ENCODE results near the gene RMRP. TPM values are rescaled to one million over a fixed set of nuclear protein-coding genes. Genes with fewer than 3 reads are reported as not detected.
A peak's percentile ranks its signal among the peaks of the same experiment; 100 is the strongest.
"Not testable (repeated sequence)": the region's sequence is repeated elsewhere in the genome, so short reads cannot be mapped to it uniquely, and the experiment has no call there.

The RMRP gene
- total RNA-seq, 1 donor from 2014 or later, result 5,792 TPM

DNA sequence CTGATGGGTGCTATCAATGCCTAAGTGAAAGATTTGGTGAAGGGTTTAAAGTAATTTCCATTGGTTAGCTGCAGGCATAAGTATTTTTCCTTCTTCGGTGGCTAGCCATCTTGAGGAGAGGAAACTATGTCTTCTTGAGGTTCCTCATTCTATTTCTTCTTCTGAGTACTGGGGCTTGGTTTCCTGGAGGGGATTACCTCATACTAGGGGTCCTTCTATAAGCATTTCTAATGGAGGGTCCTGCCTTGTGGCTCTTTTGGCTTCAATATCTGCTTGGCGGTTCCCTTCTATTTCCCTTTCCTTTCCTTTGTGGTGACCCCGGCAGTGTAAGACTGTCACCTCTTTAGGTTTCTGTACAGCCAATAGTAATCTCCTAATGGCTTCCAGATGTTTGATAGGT lies 16.3 kb downstream of the RMRP start:
- not testable (repeated sequence) for DNase-seq (ENCODE audit: low read depth)

DNA sequence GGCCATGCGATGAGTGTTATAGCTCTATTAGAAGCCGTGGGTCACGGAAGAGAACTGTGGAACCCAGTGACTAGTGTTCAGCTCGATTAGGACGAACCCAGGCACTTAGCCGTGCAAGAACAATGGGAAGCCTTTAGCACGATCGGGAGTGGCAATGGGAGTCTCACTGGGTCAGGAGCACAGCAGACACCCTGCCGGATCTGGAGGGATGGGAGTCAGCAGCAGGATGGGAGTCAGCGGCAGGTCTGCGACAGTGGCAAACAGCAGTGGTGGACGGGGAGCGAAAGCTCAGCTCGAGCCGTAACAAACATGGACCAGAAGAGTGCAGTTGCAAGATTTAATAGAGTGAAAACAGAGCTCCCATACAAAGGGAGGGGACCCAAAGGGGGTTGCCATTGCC lies 17.4 kb downstream of the RMRP start:
- DNase-seq (ENCODE audit: low read depth), result not testable (repeated sequence)

DNA sequence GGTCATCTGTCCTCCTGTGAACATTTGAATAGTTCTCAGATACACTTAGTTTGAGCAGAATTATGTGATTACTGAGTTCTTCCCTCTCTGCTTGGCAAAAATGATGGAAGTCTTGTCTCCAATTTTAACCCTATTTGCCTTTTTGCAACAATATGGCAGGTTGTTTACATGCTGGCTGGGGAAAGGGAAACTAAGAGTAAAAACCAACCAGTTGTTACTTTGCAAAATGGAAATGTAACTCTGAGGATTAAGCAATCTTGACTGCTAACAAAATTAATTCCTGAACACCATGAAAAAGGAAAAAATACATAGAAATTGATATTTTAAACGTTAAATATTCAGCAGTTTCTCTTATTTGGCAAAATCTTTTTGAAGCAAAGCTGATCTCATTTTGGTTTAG lies 18.2 kb downstream of the RMRP start:
- no peak for DNase-seq (ENCODE audit: low read depth)

DNA sequence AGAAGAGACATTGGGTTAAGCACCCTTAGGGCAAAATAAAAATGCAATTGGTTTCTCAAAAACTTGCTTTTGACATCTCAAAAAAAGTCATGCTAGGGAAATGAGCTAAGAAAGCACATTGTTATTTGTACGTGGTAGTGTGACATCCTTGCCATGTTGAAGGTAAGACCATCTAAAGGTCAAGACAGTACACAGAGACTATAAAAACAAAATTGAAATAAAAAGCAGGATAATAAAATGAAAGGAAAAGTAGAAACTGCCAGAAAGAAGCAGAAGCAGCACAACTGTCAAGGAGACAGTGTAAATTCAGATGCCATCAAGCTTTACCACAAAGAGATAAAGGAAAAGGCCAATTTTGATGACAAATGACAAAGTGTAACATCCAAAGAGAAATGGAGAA lies 18.6 kb downstream of the RMRP start:
- not testable (repeated sequence) for DNase-seq (ENCODE audit: low read depth)

DNA sequence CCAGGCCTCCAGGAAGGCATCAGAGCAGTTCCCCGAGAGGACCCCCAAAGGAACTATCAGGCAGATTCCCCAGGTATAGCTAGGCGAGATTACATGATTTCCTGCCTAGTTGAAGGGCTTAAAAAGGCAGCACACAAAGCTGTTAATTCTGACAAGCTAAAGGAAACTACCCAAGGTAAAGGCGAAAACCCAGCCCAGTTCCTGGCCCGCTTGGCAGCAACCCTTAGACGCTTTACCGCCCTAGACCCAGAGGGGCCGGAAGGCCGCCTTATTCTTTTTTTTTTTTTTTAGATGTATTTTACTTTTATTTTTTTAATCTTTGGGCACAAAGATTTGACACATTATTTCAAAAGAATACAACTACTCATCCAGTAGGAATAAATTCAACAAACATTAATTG lies 19.1 kb downstream of the RMRP start:
- DNase-seq (ENCODE audit: low read depth), result not testable (repeated sequence)

DNA sequence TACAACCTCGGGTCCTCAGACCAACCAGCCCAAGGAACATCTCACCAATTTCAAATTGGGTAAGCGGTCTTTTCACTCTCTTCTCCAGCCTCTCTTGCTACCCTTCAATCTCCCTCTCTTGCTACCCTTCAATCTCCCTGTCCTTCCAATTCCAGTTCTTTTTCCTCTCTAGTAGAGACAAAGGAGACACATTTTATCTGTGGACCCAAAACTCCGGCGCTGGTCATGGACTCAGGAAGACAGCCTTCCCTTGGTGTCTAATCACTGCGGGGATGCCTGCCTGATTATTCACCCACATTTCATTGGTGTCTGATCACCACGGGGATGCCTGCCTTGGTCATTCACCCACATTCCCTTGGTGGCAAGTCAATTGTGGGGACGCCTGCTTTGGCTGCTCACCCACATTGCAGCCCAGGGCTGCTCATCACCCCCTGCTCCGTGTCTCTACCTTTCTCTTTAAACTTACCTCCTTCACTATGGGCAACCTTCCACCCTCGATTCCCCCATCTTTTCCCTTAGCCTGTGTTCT lies 20.3 kb downstream of the RMRP start:
- DNase-seq (ENCODE audit: low read depth), result not testable (repeated sequence)

DNA sequence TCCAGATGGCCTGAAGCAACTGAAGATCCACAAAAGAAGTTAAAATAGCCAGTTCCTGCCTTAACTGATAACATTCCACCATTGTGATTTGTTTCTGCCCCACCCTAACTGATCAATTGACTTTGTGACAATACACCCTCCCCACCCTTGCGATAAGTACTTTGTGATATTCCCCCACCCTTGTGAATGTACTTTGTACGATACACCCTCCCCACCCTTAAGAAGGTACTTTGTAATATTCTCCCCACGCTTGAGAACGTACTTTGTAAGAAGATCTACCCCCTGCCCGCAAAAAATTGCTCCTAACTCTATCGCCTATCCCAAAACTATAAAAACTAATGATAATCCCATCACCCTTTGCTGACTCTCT lies 21.0 kb downstream of the RMRP start:
- DNase-seq (ENCODE audit: low read depth), result not testable (repeated sequence)

DNA sequence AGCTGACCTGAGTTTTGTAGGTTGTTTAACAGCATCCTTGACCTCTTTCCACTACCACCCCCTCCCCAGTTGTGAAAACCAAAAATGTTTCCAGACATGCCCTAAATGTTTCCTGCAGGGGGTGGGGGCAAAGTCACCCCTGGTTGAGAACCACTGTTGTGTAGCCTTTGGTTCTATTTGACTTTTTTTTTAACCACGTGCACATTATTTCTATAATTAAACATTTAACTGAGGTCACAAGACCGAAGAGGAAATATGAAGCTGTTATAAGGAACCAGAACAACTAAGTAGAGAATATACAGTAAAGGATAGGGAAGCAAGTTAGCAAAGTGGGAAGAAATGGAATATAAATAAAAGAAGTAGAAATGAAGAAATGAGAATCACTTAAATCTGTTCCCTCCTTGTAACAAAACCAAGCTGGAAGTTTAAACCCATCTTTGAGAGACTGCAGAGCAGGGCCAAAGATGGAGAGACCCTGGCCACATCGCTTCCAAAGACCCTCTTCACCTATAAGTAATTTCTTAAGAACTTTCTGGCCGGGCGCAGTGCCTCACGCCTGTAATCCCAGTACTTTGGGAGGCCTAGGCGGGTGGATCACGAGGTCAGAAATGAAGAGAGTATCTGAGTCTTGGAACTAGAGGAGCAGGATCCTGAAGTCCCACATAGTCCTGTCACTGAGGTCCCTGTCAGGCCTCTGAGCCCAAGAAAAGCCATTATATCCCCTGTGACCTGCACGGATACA lies 21.5 kb downstream of the RMRP start:
- DNase-seq (ENCODE audit: low read depth), result no peak

DNA sequence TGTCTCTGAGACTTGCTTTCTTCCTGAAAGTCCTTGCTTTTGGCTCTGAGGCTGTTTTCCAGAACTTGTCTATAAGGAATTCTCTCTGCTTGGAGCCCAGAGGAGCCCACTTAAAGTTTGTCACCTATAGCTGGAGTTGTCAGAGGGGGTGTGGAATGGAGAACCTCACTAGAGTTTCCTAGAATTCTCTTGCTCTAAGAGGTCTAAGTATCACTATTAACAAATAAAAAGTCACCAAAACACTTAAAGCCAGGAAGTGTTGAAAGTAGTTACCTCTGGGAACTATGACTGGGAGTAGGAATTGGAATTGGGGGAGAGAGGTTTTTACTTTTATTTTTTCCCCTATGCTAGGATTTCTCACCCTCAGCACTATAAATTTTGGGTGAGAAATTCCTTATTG lies 22.1 kb downstream of the RMRP start:
- DNase-seq (ENCODE audit: low read depth), result no peak

DNA sequence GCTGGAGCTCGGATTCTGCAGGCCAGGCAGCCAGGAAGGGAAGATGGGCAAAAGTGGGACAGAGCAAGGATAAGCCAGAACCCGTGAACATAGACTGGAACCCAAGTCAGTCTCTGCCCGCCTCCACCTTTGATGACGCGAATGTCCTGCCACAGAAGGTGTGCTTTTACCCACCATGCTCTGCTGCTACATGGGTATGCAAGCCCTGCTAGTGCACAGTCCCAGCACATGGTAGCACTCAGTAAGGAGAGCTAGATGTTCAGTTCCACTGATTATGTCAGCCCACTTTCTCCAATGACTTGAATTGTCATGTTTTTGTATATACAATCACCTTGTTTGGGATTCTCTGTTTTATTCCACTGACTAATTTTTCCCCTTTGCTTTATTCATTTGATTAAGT lies 28.2 kb downstream of the RMRP start:
- DNase-seq (ENCODE audit: low read depth), result no peak

DNA sequence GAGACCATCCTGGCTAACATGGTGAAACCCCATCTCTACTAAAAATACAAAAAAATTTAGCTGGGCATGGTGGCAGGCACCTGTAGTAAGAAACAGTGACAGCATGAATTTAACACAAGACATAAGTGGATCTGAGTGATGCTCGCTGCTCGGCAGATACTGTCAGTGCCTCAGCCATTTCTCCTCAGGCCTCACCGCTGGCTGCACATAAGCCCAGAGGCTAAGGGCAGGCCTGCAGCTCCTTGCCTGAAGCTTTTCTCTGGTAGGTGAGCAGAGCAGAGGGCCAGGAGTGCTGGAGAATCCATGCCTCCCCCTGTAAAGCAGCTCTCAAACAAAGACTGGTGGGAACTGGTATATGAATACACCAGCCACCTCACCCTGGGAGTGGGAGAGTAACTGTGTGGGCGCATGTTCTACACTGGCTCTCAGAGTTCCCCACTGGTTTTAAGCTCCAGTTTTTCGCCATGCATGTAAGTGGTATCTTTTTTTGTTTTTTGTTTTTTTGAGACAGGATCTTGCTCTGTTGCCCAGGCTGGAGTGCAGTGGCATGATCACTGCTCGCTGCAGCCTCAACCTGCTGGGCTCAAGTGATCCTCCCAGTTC lies 29.3 kb downstream of the RMRP start:
- DNase-seq (ENCODE audit: low read depth), result no peak

DNA sequence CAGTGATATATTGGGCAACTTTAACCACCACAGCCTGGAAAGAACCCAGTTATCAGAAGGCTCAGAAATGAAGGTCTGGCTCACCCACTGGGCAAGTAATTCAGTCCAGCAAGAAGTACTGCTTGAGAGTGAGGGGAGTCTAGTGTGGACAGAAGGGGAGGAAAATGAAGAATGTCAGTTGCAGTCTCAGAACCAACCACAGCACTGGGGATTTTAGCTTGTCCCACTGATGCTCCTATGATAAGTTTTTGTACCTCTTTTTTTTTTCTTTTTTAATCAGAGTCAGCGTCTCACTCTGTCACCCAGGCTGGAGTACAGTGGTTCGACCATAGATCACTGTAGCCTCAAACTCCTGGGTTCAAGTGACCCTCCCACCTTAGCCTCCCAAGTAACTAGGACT lies 30.2 kb downstream of the RMRP start:
- DNase-seq (ENCODE audit: low read depth), result no peak

DNA sequence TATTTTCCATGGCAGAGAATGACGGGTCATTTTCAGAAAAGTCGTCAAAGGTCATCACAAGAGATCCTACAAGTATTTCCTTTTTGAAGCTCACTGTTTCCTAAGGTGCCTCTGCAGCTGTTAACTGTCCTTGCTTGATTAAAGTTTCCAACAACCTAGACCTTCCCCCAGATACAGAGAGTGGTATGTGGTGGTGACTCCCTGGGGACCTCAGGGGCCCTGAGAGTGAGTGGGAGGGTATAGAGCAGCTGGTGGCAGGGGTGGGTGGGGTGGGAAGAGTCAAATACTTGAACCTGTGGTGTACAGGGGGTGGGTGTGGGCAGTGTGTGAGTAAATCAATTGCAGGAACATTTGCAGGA lies 38.0 kb downstream of the RMRP start:
- DNase-seq (ENCODE audit: low read depth), result no peak

DNA sequence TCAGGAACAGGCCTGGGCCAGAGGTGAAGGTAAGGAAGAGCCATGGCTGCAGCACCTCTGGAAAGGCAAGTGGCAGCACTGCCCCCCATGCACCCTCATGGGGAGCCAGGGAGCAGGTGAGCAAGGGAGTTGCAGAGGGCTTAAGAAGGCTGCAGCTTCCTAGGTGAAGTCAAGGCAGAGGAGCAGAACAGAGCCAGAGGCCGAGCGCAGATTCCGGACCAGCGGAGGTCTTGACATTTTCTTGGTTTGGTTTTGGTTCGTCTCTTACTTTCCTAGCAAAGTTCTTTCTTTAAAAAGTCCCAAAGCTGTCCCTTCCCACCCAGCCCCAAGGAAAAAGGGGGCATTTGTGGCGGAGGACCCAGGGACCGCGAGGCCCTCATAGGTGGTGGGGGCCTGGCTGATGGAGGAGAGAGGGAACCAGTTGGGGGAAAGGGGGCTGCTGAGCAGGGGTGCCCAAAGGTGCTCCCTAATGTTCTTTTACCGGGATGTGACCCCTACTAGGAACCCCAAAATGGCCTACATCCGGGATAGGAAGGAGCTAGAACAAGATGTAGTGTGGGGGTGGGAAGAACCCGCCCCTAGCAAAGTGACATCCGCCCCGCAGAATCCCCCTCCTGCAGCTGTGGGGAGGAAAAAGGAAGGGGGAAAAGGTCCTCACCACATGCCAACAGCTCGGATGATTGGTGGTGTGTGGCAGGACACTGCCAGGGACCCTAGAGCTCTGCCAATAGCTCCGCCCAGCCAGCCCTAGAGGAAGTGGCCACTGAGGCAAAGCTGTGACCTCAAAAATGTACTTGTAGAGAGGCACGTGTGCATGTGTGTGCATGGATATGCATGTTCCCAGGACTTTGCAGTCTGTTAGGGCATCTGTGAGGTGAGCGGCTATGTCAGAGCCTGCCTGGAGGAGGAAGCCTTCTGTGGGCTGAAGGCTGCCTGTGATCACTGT lies 38.7 kb downstream of the RMRP start:
- DNase-seq (ENCODE audit: low read depth), result no peak

DNA sequence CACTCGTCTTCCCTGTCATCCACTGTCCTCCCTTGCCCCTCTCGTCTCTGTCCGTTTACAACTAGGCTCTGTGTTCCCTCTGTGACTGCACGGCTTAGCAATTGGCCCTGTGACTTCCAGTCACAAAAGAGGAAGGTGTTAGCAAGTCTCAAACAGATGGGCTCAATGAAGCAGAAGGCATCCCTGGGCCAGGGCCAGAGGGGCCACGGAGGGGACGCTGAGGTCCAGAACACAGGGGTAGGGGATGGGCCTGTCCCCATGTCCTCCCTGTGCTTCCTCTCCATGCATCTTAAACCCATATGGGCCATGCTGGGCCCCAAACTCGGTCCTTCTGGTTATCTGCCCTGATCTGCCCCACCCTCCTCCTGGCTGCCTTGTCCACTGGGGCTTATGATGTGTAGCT lies 39.5 kb downstream of the RMRP start, which contains the start of gene CD72:
TSS of gene CD72 (minus strand) at position 89 of the 403 bp plus-strand sequence. CDS start 110 bp downstream, outside the sequence.
- DNase-seq (ENCODE audit: low read depth), result no peak

DNA sequence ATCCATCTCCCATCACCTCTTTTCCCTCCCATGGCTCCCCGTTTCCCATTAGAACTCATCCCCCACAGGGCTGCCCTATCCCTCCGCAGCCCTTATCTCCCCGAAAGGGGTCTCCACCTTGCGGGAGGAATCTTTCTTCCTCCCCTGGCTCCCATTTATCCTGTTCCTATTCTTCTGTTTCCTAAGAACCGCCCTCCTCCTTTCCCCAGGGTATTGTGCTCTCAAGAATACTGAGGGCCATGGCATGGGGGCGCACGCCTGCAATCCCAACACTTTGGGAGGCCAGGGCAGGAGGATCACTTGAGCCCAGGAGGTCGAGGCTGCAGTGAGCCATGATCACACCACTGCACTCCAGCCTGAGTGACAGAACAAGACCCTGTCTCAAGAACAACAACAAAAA lies 40.3 kb downstream of the RMRP start:
- DNase-seq (ENCODE audit: low read depth), result no peak

DNA sequence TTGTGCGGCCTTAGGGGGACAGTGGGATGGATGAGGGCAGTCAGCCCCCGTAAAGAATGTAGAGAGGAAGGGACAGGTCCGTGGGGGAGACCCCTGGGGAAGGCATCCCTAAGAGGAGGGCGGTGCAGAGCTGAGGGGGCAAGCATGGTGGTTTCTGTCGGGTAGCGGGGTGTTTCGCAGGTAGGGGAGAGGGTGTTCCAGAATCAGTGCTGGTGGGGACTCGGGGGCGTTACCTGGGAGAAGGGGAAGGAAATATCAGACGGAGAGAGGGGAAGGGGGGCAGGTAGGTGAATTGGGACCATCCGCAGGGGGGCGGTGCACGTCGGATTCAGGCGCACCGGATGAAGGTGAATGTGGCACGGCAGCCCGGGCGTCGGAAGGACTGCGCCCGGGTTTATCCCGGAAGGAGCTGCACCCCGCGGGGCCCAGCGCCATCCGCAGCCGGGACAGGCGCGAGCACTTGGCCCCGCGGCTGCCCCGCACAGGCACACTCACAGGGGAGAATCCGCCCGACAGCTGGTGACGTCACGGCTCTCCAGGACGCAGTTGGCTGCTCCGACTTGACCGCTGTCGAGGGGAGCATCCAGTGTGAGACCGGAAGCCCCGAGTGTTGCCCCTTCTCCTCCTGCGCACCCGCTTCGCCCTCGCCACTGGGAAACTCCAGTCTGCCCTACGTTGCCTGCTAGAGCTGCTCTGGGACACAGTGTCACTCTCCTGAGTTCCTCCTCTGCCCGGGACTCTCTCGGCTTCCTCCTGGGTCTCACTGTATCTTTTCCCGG lies 40.9 kb downstream of the RMRP start:
- DNase-seq (ENCODE audit: low read depth), result peak; percentile 17

DNA sequence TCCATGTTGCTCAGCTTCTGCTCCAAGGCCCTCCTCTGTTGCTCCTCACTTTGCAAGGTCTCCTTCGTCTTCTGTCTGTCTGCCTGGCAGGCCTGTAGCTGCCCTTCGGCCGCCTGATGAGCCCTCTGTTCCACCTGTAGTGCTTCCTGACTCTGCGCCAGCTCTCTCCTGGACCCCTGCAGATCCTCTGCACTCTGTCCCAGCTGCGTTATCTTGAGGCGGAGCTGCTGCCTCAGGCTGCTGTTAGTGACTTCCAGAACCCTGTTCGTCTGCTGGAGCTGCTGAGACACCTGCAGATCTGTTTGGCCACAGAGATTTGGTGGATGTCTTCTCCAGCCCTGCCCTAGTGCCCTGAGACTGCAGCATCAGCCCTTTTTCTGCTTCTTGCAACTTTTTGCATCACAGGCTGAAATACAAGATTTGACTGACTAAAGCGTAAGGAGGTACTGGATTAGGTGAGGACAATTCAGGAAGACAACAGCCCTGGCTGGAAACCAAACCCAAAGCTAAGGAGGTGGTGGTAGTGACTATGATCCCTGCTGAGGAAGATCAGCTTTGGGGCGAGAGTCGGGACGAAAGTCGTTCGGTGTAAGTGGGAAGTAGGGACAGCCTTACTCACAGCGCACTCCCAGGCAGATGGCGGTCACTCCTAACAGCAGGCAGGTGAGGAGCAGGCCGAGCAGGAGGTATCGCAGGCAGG lies 41.7 kb downstream of the RMRP start:
- no peak for DNase-seq (ENCODE audit: low read depth)

DNA sequence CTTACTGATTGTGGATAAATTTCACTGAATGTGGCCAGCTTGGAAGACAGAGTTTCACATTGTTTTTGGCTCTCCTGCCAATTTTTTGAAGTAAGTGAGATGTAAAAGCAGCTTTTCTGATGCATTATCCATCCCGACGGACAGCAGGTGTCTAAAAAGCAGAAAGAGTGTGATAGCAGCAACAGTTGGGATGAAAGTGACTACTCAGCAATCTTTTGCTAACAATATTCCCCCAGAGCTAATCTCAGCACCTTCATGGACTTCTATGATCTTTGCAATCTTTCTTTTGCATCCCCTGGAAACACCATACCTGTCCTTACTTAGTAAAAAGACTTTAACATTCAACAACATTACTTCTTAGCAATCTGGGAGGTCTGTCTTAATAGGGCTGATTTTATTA lies 45.0 kb downstream of the RMRP start:
- DNase-seq (ENCODE audit: low read depth), result no peak

DNA sequence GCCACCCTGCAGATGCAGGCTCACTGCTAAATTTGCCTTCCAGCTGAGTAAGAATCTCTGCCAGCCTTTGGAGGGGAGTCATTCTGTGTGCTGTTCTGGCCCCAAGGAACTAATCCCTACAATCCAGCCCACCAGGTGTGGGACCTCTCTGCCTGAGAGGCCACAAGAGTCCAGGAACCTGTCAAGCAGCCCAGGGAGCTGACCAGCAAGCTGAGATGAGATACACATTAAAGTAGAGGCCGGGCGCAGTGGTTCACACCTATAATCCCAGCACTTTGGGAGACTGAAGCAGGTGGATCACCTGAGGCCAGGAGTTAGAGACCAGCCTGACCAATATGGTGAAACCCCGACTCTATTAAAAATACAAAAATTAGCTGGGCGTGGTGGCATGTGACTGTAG lies 45.8 kb downstream of the RMRP start:
- DNase-seq (ENCODE audit: low read depth), result not testable (repeated sequence)

DNA sequence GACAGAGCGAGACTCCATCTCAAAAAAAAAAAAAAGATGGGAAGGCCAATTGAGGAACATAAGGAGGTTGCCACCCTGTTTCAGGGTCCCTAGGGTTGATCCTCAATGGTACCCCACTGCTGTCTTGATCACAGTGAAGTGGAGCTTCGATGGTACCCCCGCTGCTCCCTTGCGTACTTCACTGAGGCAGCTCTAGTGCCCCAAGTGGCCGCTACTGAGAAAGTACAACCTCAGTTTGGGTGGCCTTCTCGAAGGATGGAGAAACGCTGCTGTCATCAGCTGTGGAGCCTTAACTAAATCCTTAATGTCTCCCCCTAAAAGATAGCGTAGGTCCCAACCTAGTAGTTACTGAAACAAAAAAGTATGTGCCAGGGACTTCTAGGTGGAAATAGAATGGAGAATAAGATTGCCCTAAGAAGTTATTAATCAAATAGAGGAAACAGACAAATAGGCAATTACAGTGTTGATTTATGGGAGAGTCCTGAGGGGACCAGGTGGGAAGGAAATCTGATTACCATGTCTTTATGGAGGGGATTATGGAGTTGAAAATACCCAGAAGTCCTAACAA lies 46.5 kb downstream of the RMRP start:
- DNase-seq (ENCODE audit: low read depth), result peak; percentile 33

All from renal cortical epithelial cell (primary cell).